Activated CD8-positive, alpha-beta memory T cell treated with anti-CD3 and anti-CD28 coated beads for 24 hours (primary cell): ENCODE measurements around the gene WNT3A.

Experiments used
- DNase-seq: peaks from one replicate; pipeline ENCODE4 v3.0.0-alpha.2; 2020

Gene WNT3A

GRCh38 chr1:228050571-228051231 is 43.9 kb downstream of the WNT3A start:
- peak; percentile 32 for DNase-seq

- DNase-seq: no peak
Measured at GRCh38 chr1:228058172-228058948, 51.6 kb downstream of the WNT3A start.

GRCh38 chr1:228058949-228059633 is 52.3 kb downstream of the WNT3A start:
- DNase-seq: no peak

- DNase-seq: peak; percentile 81
Measured at GRCh38 chr1:228059634-228060457, 53.0 kb downstream of the WNT3A start.

- DNase-seq: no peak
Measured at GRCh38 chr1:228060458-228061190, 53.8 kb downstream of the WNT3A start.

- no peak for DNase-seq
Measured at GRCh38 chr1:228061411-228062084, 54.8 kb downstream of the WNT3A start.

GRCh38 chr1:228062085-228062791 is 55.4 kb downstream of the WNT3A start:
- no peak for DNase-seq

- no peak for DNase-seq
Measured at GRCh38 chr1:228062812-228063211, 56.0 kb downstream of the WNT3A start.

GRCh38 chr1:228063251-228064191 is 56.7 kb downstream of the WNT3A start:
- no peak for DNase-seq

GRCh38 chr1:228064296-228064695 is 57.5 kb downstream of the WNT3A start:
- no peak for DNase-seq

- no peak for DNase-seq
Measured at GRCh38 chr1:228064741-228065542, 58.1 kb downstream of the WNT3A start.

GRCh38 chr1:228065543-228066347 is 58.9 kb downstream of the WNT3A start:
- DNase-seq: no peak

- DNase-seq: no peak
Measured at GRCh38 chr1:228066416-228066815, 59.6 kb downstream of the WNT3A start.

GRCh38 chr1:228066891-228067654 is 60.3 kb downstream of the WNT3A start:
- DNase-seq: no peak

- no peak for DNase-seq
Measured at GRCh38 chr1:228068359-228068758, 61.6 kb downstream of the WNT3A start.

GRCh38 chr1:228070173-228070572 is 63.4 kb downstream of the WNT3A start:
- DNase-seq: no peak

GRCh38 chr1:228070851-228071250 is 64.1 kb downstream of the WNT3A start:
- no peak for DNase-seq
